ENCODE measurements around the gene TERT. TPM values are rescaled to one million over a fixed set of nuclear protein-coding genes. Genes with fewer than 3 reads are reported as not detected.

Gene TERT
- total RNA-seq, 2 experiments from 2014 or later: 156 to 198 TPM

DNA sequence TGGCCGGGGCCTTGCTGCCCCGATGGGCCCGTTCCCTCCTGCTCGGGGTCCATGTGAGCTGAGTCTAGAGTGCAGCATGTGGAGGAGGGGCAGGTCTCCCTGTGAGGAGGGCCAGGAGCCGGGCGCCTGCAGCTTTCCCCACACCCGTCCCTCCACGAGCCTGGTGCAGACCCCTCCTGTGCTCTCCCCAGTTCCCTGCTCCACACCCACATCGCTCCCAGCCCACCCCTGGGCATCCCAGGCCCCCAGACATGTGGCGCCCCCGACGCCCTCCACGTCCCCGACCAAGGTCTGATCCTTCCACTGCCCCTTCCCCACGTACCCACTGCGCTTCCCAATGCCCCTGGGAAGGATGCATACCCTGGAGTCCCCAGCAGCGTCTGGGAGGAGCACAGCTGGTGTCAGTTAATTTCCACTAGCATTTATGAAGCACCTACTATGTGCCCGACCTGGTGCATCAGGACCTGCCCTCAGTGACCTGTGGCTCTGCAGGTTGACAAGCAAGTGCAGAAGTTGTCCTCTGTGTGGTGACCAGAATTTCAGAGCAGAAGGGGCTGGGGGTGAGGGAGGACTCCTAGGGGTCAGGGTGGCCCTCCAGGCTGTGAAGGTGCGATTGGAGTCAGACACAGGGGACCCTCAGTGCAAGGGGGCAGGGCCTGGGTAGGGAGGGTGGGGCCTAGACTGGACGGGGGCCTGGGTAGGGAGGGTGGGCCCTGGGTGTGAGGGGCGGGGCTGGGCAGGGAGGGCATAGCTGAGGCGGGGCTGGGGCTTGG is 80.5 kb downstream of the TERT start:
- intact Hi-C loops (cut with micrococcal nuclease; ENCODE audit: unreplicated experiment): no loop called here
- TF ChIP-seq, protein P1, sequence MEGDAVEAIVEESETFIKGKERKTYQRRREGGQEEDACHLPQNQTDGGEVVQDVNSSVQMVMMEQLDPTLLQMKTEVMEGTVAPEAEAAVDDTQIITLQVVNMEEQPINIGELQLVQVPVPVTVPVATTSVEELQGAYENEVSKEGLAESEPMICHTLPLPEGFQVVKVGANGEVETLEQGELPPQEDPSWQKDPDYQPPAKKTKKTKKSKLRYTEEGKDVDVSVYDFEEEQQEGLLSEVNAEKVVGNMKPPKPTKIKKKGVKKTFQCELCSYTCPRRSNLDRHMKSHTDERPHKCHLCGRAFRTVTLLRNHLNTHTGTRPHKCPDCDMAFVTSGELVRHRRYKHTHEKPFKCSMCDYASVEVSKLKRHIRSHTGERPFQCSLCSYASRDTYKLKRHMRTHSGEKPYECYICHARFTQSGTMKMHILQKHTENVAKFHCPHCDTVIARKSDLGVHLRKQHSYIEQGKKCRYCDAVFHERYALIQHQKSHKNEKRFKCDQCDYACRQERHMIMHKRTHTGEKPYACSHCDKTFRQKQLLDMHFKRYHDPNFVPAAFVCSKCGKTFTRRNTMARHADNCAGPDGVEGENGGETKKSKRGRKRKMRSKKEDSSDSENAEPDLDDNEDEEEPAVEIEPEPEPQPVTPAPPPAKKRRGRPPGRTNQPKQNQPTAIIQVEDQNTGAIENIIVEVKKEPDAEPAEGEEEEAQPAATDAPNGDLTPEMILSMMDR (conservative IDR thresholded peaks at IDR 0.05; ENCODE audit: low read length): no peak
- no peak for TF ChIP-seq EZH2phosphoT487 (IDR thresholded peaks at IDR 0.05; ENCODE audit: borderline replicate concordance, low read depth, low read length)
- H4K20me1 ChIP-seq (ENCODE audit: insufficient read depth, low read length): no peaks in the 10 kb centered on the region
- H3K9me2 ChIP-seq (ENCODE audit: insufficient read depth, low read length): no peaks in the 10 kb centered on the region
- H3K4me1 ChIP-seq (ENCODE audit: insufficient read depth, low read length, poor library complexity, severe bottlenecking): no peaks in the 10 kb centered on the region
- no peaks in the 10 kb centered on the region for H3K9me3 ChIP-seq (ENCODE audit: low read length)
- H3K36me3 ChIP-seq (ENCODE audit: insufficient read depth, low read length): no peaks in the 10 kb centered on the region
- ChIA-PET CTCF (ENCODE audit: unreplicated experiment) (interaction anchor here (0.9 kb wide), 1 partner anchor 145 kb away, joined by 3 read pairs; no protein-coding TSS in a partner anchor), POLR2A (no interaction called here)
- no peak overlapping the region for H2AFZ ChIP-seq (ENCODE audit: low read length)
- no peak for DNase-seq (ENCODE audit: low spot score)
- BruUV-seq (replicated peaks): no TSS peak
- no peaks in the 10 kb centered on the region for H3K79me2 ChIP-seq (ENCODE audit: insufficient read depth, low read depth, low read length)
- H3K27ac ChIP-seq (ENCODE audit: low read depth, low read length, poor library complexity, severe bottlenecking): no peak overlapping the region
- no peak overlapping the region for H3K4me2 ChIP-seq (ENCODE audit: low read length)
- H3K4me3 ChIP-seq (ENCODE audit: low read depth, low read length, poor library complexity, severe bottlenecking): no peak overlapping the region

DNA sequence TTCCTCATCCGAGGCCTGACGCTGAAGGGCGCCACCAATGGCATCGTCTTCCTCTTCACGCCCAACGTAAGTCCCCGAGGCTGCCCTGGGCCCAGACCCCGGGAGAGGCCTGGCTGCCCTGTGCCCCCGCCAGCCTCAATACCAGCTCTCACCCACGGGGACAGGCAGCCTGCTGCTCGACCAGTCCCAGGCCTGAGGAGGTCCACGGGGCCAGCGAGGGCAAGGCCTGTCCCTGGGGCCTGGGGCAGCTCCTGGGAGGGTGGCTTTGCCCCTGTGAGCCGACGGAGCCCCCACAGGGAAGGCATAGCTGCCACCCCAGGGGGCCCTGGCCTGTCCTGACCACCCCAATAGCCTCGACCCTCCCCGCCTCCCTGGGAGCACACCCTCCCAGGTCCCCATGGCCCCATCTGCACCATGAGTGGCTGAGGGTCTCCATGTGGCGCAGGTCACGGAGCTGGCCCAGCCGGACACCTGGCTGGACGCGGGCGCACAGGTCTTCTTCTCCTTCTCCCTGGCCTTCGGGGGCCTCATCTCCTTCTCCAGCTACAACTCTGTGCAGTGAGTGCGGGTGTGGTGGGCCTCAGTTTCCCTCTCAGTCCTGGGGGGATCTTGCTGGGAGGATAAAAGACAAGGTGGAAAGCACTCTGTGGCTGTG is 81.2 kb downstream of the TERT start:
- Histone ChIP-seq H2AFZ (ENCODE audit: low read length) (no peak overlapping the region), H3K27ac (ENCODE audit: low read depth, low read length, poor library complexity, severe bottlenecking) (no peak overlapping the region), H3K79me2 (ENCODE audit: insufficient read depth, low read depth, low read length) (no peaks in the 10 kb centered on the region), H3K9me2 (ENCODE audit: insufficient read depth, low read length) (no peaks in the 10 kb centered on the region), H3K4me3 (ENCODE audit: low read depth, low read length, poor library complexity, severe bottlenecking) (no peak overlapping the region), H3K36me3 (ENCODE audit: insufficient read depth, low read length) (no peaks in the 10 kb centered on the region), H3K4me2 (ENCODE audit: low read length) (no peak overlapping the region), H3K9me3 (ENCODE audit: low read length) (no peaks in the 10 kb centered on the region), H3K4me1 (ENCODE audit: insufficient read depth, low read length, poor library complexity, severe bottlenecking) (no peaks in the 10 kb centered on the region), H4K20me1 (ENCODE audit: insufficient read depth, low read length) (no peaks in the 10 kb centered on the region)
- CTCF ChIA-PET (ENCODE audit: unreplicated experiment): interaction anchor here (0.9 kb wide), 1 partner anchor 146 kb away, joined by 3 read pairs; no protein-coding TSS in a partner anchor
- TF ChIP-seq, protein P1 (conservative IDR thresholded peaks at IDR 0.05; ENCODE audit: low read length): no peak
- no peak for TF ChIP-seq EZH2phosphoT487 (IDR thresholded peaks at IDR 0.05; ENCODE audit: borderline replicate concordance, low read depth, low read length)
- DNase-seq (ENCODE audit: low spot score): no peak
- intact Hi-C loops (cut with micrococcal nuclease; ENCODE audit: unreplicated experiment): no loop called here
- POLR2A ChIA-PET: no interaction called here
- no TSS peak for BruUV-seq (replicated peaks)

DNA sequence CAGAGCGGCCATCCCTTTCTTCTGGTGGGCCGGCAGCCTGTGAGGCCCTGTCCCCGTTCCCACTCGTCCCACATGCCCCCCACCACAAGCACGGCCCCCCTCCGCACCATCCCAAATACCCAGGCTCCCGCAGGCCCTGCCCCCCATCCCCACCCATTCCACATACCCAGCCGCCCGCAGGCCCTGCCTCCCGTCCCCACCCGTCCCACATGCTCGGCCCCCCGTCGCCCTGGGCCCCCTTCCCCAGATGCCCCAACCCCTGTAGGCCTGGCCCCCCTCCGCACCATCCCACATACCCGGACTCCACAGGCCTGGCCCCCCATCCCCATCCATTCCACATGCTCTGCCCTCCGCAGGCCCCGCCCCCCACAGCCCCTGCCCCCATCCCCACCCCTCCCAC is 82.0 kb downstream of the TERT start:
- intact Hi-C loops (cut with micrococcal nuclease; ENCODE audit: unreplicated experiment): no loop called here
- BruUV-seq (replicated peaks): no TSS peak
- Histone ChIP-seq H3K36me3 (ENCODE audit: insufficient read depth, low read length) (no peaks in the 10 kb centered on the region), H3K9me2 (ENCODE audit: insufficient read depth, low read length) (no peaks in the 10 kb centered on the region), H3K27ac (ENCODE audit: low read depth, low read length, poor library complexity, severe bottlenecking) (no peak overlapping the region), H2AFZ (ENCODE audit: low read length) (no peak overlapping the region), H3K9me3 (ENCODE audit: low read length) (no peaks in the 10 kb centered on the region), H3K4me1 (ENCODE audit: insufficient read depth, low read length, poor library complexity, severe bottlenecking) (no peaks in the 10 kb centered on the region), H3K79me2 (ENCODE audit: insufficient read depth, low read depth, low read length) (no peaks in the 10 kb centered on the region), H3K4me2 (ENCODE audit: low read length) (no peak overlapping the region), H4K20me1 (ENCODE audit: insufficient read depth, low read length) (no peaks in the 10 kb centered on the region), H3K4me3 (ENCODE audit: low read depth, low read length, poor library complexity, severe bottlenecking) (no peak overlapping the region)
- TF ChIP-seq EZH2phosphoT487 (IDR thresholded peaks at IDR 0.05; ENCODE audit: borderline replicate concordance, low read depth, low read length): no peak
- TF ChIP-seq, protein P1 (conservative IDR thresholded peaks at IDR 0.05; ENCODE audit: low read length): no peak
- CTCF ChIA-PET (ENCODE audit: unreplicated experiment): interaction anchor here (0.9 kb wide), 1 partner anchor 147 kb away, joined by 3 read pairs; no protein-coding TSS in a partner anchor
- no peak for DNase-seq (ENCODE audit: low spot score)
- POLR2A ChIA-PET: no interaction called here
